GM19324 (cell line): ENCODE measurements around the gene KCNAB1.

Source experiments
- ATAC-seq: cut with Tn5 transposase; IDR thresholded peaks from one replicate; pipeline ENCODE4 v1.9.1; 2021; ENCODE audit warnings: mild to moderate bottlenecking, moderate library complexity; ENCODE audit not compliant: unreplicated experiment, low FRiP score

The KCNAB1 gene

DNA sequence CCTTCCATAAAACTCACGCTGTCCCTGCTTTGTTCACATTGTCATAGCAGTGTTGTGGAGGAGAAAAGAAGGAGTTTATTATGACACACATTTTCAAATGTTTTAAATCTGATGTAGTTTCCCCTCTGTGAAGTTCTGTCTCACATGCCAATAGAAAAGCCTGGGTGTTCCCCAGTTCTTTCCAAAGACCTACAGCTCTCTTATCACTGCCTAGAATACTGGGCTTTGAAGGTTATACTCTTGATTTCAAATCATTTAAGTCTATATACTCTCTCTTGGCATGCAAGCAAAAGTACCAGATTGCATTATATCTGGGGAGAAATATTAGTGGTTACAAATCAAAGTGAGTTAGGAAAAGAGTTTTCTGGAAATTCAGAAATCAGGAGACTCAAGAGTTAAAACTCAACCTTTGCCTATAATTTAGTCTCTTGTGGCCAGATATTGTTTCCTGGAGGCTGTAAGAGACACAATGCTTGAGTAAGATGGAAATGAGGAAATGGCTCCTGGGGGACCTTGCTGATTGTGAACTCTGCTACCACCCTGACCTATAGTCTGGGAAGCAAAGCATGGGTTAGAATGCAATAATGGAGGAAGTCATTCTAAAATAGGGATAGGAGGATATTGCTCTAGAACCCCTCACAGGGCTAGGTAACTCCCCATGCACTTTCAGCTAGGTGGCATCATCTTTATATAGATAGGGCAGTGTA, 182.8 kb downstream of the KCNAB1 start:
- ATAC-seq, result no peak

DNA sequence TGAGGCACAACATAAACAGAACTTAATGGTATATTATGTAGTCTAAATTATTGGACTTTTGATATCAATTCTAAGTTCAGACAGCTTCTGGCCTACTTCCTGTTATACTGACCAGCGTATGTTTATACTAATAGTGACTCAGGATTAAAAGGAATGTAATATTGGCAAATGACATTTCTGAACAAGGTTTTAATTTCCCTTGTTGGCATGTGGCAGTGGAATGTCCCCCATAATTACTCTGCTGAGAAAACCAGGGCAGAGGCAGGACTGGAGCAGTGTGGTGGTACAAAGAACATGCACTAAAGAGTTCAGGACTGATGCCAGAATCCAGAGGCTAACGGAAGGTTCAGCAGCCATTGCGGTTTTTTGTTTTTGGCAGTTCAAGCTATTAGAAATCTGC, 184.0 kb downstream of the KCNAB1 start:
- ATAC-seq, result no peak

DNA sequence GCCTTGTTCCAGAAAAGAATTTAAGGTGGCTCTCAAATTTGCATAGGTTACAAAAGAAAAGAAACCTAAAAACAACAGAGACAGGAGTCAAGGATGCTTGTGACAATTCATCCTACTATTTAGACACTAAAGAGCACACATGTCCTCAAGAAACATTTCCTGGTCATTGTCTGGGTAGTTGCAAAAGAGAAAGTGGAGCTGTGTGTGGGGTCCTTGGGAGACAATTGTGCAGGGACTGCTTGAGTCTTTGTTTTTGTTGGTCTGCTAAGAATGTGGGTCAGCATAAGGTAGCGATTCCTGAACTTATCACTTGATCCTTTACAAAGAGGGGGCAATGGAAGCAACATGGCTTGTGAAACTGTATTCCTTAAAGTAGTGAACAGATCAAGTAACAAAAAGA, 185.3 kb downstream of the KCNAB1 start:
- no peak for ATAC-seq

DNA sequence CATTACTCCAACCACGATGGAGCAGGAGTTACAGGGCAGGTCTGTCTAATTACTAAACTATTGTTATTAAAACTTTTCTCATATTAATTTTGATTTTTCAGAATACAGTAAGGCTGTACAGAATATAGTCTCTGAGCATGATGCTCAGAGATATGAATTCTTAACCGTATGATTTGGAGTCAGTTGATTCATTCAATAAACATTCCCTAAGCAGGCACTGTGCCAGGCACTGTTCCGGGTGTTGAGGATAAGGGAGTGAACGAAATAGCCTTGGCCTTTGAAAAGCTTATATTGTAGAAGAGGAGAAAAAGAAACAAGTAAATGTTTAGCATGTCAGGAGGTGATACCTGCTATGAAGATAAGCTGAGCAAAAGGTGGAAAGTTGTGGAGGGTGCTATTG, 187.3 kb downstream of the KCNAB1 start:
- no peak for ATAC-seq

GRCh38 chr3:156311431-156311830, 191.1 kb downstream of the KCNAB1 start:
- no peak for ATAC-seq

DNA sequence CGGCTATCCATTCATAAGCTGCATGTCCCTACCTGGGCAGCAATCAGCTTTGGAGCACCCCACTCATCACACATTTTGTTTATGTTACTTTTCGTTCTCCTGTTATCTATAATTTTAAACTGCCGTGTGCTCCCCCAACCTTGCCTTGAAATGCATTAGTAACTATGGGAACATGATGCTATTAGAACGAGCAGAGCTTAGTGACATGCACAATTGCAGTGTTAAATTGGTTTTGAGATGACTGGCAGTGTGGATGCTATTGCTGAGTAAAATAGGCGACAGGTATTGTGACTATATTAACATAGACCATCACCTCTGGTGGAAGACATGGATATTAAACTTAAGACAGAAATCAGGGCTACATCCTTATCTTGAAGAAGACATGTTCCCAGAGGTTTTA, 191.6 kb downstream of the KCNAB1 start:
- no peak for ATAC-seq

DNA sequence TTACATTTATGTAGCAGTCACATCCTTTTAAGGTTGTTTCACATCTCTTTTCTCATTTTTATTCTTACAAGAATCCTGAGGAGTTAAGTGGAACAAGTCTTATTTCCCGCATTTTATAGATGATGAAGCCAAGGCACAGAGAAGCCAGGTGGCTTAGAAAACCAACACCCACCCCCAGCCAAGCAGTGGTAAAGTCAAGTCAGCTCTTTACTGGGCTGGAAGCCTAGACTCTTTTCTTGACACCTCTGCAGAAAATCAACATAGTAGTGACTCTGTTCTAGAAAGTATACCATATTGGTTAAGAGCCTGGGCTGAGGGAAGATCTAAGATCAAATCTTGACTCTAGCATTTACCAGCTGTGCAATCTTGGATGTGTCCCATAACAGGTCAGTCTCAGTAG, 195.7 kb downstream of the KCNAB1 start:
- no peak for ATAC-seq

- ATAC-seq, result no peak
These were observed 197.2 kb downstream of the KCNAB1 start for GRCh38 chr3:156317462-156318074.

- ATAC-seq, result no peak
These were observed 201.6 kb downstream of the KCNAB1 start for GRCh38 chr3:156321945-156322344.

GRCh38 chr3:156323466-156323865, 203.1 kb downstream of the KCNAB1 start:
- ATAC-seq, result no peak

DNA sequence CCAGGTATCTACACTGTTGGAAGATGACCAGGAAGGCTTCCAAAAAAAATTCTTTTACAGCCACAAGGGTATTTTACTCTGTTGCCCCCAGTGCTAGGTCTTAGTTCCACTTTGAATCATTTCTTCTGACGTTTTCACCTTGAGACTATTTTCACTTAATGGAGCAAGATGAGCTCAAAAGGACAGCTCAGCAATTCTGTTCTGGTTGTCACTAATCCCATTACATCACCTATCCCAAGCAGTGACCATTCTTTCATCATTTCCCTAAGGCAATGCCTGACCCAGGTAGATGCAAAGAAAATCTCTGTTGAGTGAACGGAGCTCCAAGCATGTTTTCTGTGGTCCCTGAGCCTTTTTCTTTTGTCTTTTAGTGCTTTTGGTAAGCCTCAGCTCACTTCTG, 210.0 kb downstream of the KCNAB1 start:
- no peak for ATAC-seq

- ATAC-seq, result no peak
These were observed 211.9 kb downstream of the KCNAB1 start for GRCh38 chr3:156332304-156332703.

GRCh38 chr3:156334841-156335545, 214.6 kb downstream of the KCNAB1 start:
- ATAC-seq, result no peak

DNA sequence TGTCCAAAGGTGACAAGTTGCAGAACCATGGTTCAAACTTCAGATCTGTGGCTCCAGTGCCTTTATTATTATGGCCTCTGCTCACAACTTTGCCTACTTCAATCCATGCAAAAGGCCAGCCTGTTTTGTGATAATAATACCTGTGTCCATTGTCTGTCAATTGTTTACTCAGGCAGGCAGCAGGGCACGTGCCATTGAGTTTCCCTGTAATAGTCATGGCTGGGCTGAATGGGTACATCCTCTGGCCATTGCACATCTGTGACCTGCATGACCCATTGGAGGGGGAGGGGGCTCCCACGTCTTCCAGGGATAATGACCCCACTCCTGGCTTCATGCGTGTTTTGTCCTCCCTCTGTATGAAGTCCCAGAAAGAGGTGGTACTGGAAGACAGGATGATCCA, 219.1 kb downstream of the KCNAB1 start:
- no peak for ATAC-seq

- no peak for ATAC-seq
These were observed 221.0 kb downstream of the KCNAB1 start for GRCh38 chr3:156341332-156341731.

GRCh38 chr3:156341831-156342416, 221.5 kb downstream of the KCNAB1 start:
- ATAC-seq, result peak; percentile 98

DNA sequence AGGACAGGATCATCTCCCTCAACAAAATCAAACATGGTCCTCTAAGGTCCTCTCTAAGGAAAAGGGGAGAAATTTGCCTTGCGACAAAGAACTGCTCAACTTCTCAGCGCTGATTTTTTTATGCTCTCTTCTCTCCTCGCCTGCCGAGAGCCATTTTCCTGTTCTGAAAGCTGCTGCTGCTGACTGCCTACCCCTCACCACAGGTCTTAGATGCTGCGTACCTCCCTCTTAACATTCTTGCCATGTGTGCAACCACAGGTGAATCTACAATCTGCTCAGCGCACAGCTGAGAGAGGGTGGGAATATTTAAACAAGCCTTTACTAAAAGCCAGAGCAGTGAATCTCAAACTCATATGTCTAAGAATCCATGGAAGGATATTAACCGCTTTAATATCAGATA, 223.8 kb downstream of the KCNAB1 start:
- no peak for ATAC-seq

DNA sequence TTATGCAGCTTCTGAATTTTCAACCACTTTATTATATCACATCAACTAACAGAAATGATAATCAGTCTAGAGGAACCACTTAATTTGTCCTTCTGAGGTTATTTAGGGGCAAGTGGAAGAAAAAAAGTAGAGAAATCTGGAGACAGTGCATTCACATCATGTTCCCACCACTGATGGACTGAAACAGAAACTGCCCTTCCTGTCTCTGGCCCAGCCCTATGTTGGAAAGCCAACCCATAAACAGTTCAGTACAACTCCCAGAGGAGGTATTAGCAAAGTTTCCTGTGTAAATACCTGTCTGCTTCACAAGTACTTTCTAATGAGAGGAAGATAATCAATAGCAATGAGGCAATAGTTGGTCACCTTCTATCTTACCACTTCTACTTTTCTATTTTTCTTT, 228.7 kb downstream of the KCNAB1 start:
- no peak for ATAC-seq

GRCh38 chr3:156349978-156350377, 229.6 kb downstream of the KCNAB1 start:
- ATAC-seq, result no peak

DNA sequence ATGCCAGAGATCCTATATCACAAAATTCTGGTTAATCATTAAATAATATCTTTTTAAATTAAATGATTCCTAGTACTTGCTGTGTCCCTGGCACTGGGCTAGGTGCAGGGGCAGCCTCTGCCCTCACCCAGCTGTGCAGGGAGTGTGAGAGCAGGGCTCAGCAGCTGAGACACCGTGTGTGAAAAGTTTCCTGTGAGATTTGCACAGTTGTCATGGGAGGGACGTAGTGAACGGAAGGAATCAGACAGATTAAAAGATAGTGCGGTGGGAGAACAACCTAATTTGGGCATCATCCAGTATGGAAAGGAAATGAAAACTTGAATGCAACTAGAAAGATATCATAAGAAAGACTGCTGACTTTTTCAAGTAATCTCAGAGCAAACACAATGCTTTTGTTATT, 230.4 kb downstream of the KCNAB1 start:
- ATAC-seq, result no peak

- no peak for ATAC-seq
These were observed 231.4 kb downstream of the KCNAB1 start for GRCh38 chr3:156351783-156352182.
